ENCODE data around the gene RDH11. TPM values are rescaled to one million over a fixed set of nuclear protein-coding genes. Genes with fewer than 3 reads are reported as not detected.

RDH11 gene
- total RNA-seq, 1 donor from 2014 or later, result 78.4 TPM

GRCh38 chr14:67641480-67641879, 54.1 kb downstream of the RDH11 start:
- Mint-ChIP-seq H3K36me3 (ENCODE audit: low read depth) (peaks cover 35% of the 10 kb centered on the region), H3K9me3 (no peaks in the 10 kb centered on the region), H3K4me3 (ENCODE audit: low read depth) (no peak overlapping the region), H3K4me1 (ENCODE audit: low read depth) (peaks cover 34% of the 10 kb centered on the region), H3K27me3 (ENCODE audit: low read depth) (no peaks in the 10 kb centered on the region), H3K27ac (peak overlapping the region; percentile 94)
- DNase-seq (ENCODE audit: low spot score), result no peak
- intact Hi-C loops (cut with micrococcal nuclease), result no loop called here

GRCh38 chr14:67638642-67639041, 56.9 kb downstream of the RDH11 start:
- peaks cover 17% of the 10 kb centered on the region for H3K36me3 Mint-ChIP-seq (ENCODE audit: low read depth)
- H3K27ac Mint-ChIP-seq, result no peak overlapping the region
- no peaks in the 10 kb centered on the region for H3K9me3 Mint-ChIP-seq
- DNase-seq (ENCODE audit: low spot score), result no peak
- H3K4me1 Mint-ChIP-seq (ENCODE audit: low read depth), result peaks cover 27% of the 10 kb centered on the region
- H3K27me3 Mint-ChIP-seq (ENCODE audit: low read depth), result no peaks in the 10 kb centered on the region
- intact Hi-C loops (cut with micrococcal nuclease), result no loop called here
- H3K4me3 Mint-ChIP-seq (ENCODE audit: low read depth), result no peak overlapping the region

- Mint-ChIP-seq H3K36me3 (ENCODE audit: low read depth) (peaks cover 11% of the 10 kb centered on the region), H3K4me1 (ENCODE audit: low read depth) (peaks cover 13% of the 10 kb centered on the region), H3K4me3 (ENCODE audit: low read depth) (no peak overlapping the region), H3K27ac (no peak overlapping the region), H3K27me3 (ENCODE audit: low read depth) (no peaks in the 10 kb centered on the region), H3K9me3 (no peaks in the 10 kb centered on the region)
- DNase-seq (ENCODE audit: low spot score), result no peak
- intact Hi-C loops (cut with micrococcal nuclease), result no loop called here
Measured at GRCh38 chr14:67636361-67636919, 59.1 kb downstream of the RDH11 start.

- Mint-ChIP-seq H3K27me3 (ENCODE audit: low read depth) (peaks cover 5% of the 10 kb centered on the region), H3K4me3 (ENCODE audit: low read depth) (no peak overlapping the region), H3K27ac (no peak overlapping the region), H3K9me3 (no peaks in the 10 kb centered on the region), H3K4me1 (ENCODE audit: low read depth) (peaks cover 16% of the 10 kb centered on the region), H3K36me3 (ENCODE audit: low read depth) (peaks cover 12% of the 10 kb centered on the region)
- intact Hi-C loops (cut with micrococcal nuclease), result no loop called here
- DNase-seq (ENCODE audit: low spot score), result no peak
Measured at GRCh38 chr14:67633451-67634147, 62.0 kb downstream of the RDH11 start.

GRCh38 chr14:67630938-67631337, 64.6 kb downstream of the RDH11 start:
- Mint-ChIP-seq H3K36me3 (ENCODE audit: low read depth) (peaks cover 12% of the 10 kb centered on the region), H3K27me3 (ENCODE audit: low read depth) (peaks cover 11% of the 10 kb centered on the region), H3K27ac (no peak overlapping the region), H3K9me3 (no peaks in the 10 kb centered on the region), H3K4me3 (ENCODE audit: low read depth) (no peak overlapping the region), H3K4me1 (ENCODE audit: low read depth) (peaks cover 9% of the 10 kb centered on the region)
- DNase-seq (ENCODE audit: low spot score), result no peak
- intact Hi-C loops (cut with micrococcal nuclease), result no loop called here

GRCh38 chr14:67630186-67630585, 65.4 kb downstream of the RDH11 start:
- no peak overlapping the region for H3K4me3 Mint-ChIP-seq (ENCODE audit: low read depth)
- no peak overlapping the region for H3K27ac Mint-ChIP-seq
- DNase-seq (ENCODE audit: low spot score), result no peak
- peaks cover 10% of the 10 kb centered on the region for H3K4me1 Mint-ChIP-seq (ENCODE audit: low read depth)
- peaks cover 11% of the 10 kb centered on the region for H3K27me3 Mint-ChIP-seq (ENCODE audit: low read depth)
- H3K36me3 Mint-ChIP-seq (ENCODE audit: low read depth), result peaks cover 12% of the 10 kb centered on the region
- intact Hi-C loops (cut with micrococcal nuclease), result no loop called here
- no peaks in the 10 kb centered on the region for H3K9me3 Mint-ChIP-seq

GRCh38 chr14:67627519-67627918, 68.0 kb downstream of the RDH11 start:
- H3K9me3 Mint-ChIP-seq, result no peaks in the 10 kb centered on the region
- H3K4me3 Mint-ChIP-seq (ENCODE audit: low read depth), result no peak overlapping the region
- no peak overlapping the region for H3K27ac Mint-ChIP-seq
- intact Hi-C loops (cut with micrococcal nuclease), result no loop called here
- no peak for DNase-seq (ENCODE audit: low spot score)
- peaks cover 25% of the 10 kb centered on the region for H3K36me3 Mint-ChIP-seq (ENCODE audit: low read depth)
- H3K27me3 Mint-ChIP-seq (ENCODE audit: low read depth), result peaks cover 13% of the 10 kb centered on the region
- H3K4me1 Mint-ChIP-seq (ENCODE audit: low read depth), result peaks cover 20% of the 10 kb centered on the region

Other genes with a start within 250 kb of the RDH11 start
- gene TMEM229B, start 207.0 kb downstream of the RDH11 start, total RNA-seq, result 0.71 and 0.75 TPM in 2 replicates
- gene PLEKHH1, start 162.5 kb downstream of the RDH11 start, total RNA-seq, result 1.5 and 1.8 TPM in 2 replicates
- 14.5 and 21.8 TPM in 2 replicates for gene PIGH, start 95.5 kb downstream of the RDH11 start, total RNA-seq
- gene ARG2, start 75.8 kb downstream of the RDH11 start, total RNA-seq, result 19.2 and 21.1 TPM in 2 replicates
- gene VTI1B, start 21.1 kb downstream of the RDH11 start, total RNA-seq, result 73.7 and 75.4 TPM in 2 replicates
- gene RDH12, start 6.1 kb upstream of the RDH11 start, total RNA-seq, result not detected in 2 replicates
- 16.0 and 16.2 TPM in 2 replicates for gene ZFYVE26, start 120.8 kb upstream of the RDH11 start, total RNA-seq
- gene RAD51B, start 124.0 kb upstream of the RDH11 start, total RNA-seq, result 25.1 and 30.1 TPM in 2 replicates